H9 (cell line): ENCODE measurements around the gene HCRTR1. TPM values are rescaled to one million over a fixed set of nuclear protein-coding genes. Genes with fewer than 3 reads are reported as not detected.

ENCODE experiments used
- DNase-seq: peaks from one replicate; pipeline ENCODE4 v3.0.0-alpha.2; 2017
- H2AFZ ChIP-seq: one replicate; pipeline ENCODE4 v1.6.1; 2013; ENCODE audit warnings: mild to moderate bottlenecking, low read length, control low read depth, moderate library complexity
- H2AK5ac ChIP-seq: 2 replicates; pipeline ENCODE4 v1.6.1; 2013; ENCODE audit warnings: low read length, control low read depth, mixed read lengths; ENCODE audit not compliant: insufficient read length
- H2BK120ac ChIP-seq: one replicate; pipeline ENCODE4 v1.6.1; 2013; ENCODE audit warnings: low read depth, mild to moderate bottlenecking, low read length, control low read depth, inconsistent platforms; ENCODE audit not compliant: poor library complexity, severe bottlenecking
- H2BK12ac ChIP-seq: 2 replicates; pipeline ENCODE4 v1.6.1; 2013; ENCODE audit warnings: low read length, control low read depth, mixed read lengths, low read depth; ENCODE audit not compliant: insufficient read length
- H2BK15ac ChIP-seq: 2 replicates; pipeline ENCODE4 v1.6.1; 2013; ENCODE audit warnings: low read depth, low read length, control low read depth
- H2BK20ac ChIP-seq: one replicate; pipeline ENCODE4 v1.6.1; 2013; ENCODE audit warnings: low read depth, mild to moderate bottlenecking, low read length, control low read depth, inconsistent platforms; ENCODE audit not compliant: poor library complexity, severe bottlenecking
- H2BK5ac ChIP-seq: 2 replicates; pipeline ENCODE4 v1.6.1; 2013; ENCODE audit warnings: low read length, control low read depth, mixed read lengths; ENCODE audit not compliant: insufficient read length
- H3K14ac ChIP-seq: 2 replicates; pipeline ENCODE4 v1.6.1; 2013; ENCODE audit warnings: low read length, control low read depth; ENCODE audit not compliant: insufficient read depth
- H3K18ac ChIP-seq: 2 replicates; pipeline ENCODE4 v1.6.1; 2013; ENCODE audit warnings: low read depth, mild to moderate bottlenecking, mixed read lengths, low read length, control low read depth; ENCODE audit not compliant: insufficient read length
- H3K23ac ChIP-seq: 2 replicates; pipeline ENCODE4 v1.6.1; 2013; ENCODE audit warnings: low read length, control low read depth, mixed read lengths, low read depth; ENCODE audit not compliant: insufficient read length
- H3K23me2 ChIP-seq: 2 replicates; pipeline ENCODE4 v1.6.1; 2013; ENCODE audit warnings: low read depth, mild to moderate bottlenecking, mixed read lengths, low read length, control low read depth; ENCODE audit not compliant: insufficient read length, poor library complexity, severe bottlenecking
- H3K27ac ChIP-seq: 2 replicates; pipeline ENCODE4 v1.5.1; 2013; ENCODE audit warnings: low read length, control low read depth, mixed read lengths, low read depth; ENCODE audit not compliant: insufficient read length
- H3K27me3 ChIP-seq: 2 replicates; pipeline ENCODE4 v1.6.1; 2013; ENCODE audit warnings: low read length, control low read depth, inconsistent platforms; ENCODE audit not compliant: insufficient read depth
- H3K4ac ChIP-seq: 2 replicates; pipeline ENCODE4 v1.6.1; 2013; ENCODE audit warnings: low read depth, mild to moderate bottlenecking, control low read depth, inconsistent platforms, low read length, moderate library complexity
- H3K4me1 ChIP-seq: 2 replicates; pipeline ENCODE4 v1.6.1; 2013; ENCODE audit warnings: low read length, control low read depth, inconsistent platforms; ENCODE audit not compliant: insufficient read depth
- H3K4me2 ChIP-seq: 2 replicates; pipeline ENCODE4 v1.6.1; 2013; ENCODE audit warnings: low read length, control low read depth, mixed read lengths; ENCODE audit not compliant: insufficient read length, insufficient read depth
- H3K56ac ChIP-seq: 2 replicates; pipeline ENCODE4 v1.6.1; 2013; ENCODE audit warnings: low read depth, mild to moderate bottlenecking, mixed read lengths, low read length, control low read depth; ENCODE audit not compliant: insufficient read length
- H3K79me1 ChIP-seq: 2 replicates; pipeline ENCODE4 v1.6.1; 2013; ENCODE audit warnings: low read depth, mild to moderate bottlenecking, moderate library complexity, low read length, control low read depth, inconsistent platforms; ENCODE audit not compliant: insufficient read depth, poor library complexity, severe bottlenecking
- H3K79me2 ChIP-seq: 2 replicates; pipeline ENCODE4 v1.6.1; 2013; ENCODE audit warnings: low read length, control low read depth, inconsistent platforms; ENCODE audit not compliant: insufficient read depth
- H3K9ac ChIP-seq: 2 replicates; pipeline ENCODE4 v1.6.1; 2013; ENCODE audit warnings: low read length, control low read depth, mixed read lengths; ENCODE audit not compliant: insufficient read length; ENCODE audit errors: extremely low read depth
- H3K9me3 ChIP-seq: one replicate; pipeline ENCODE4 v1.6.1; 2013; ENCODE audit warnings: low read depth, low read length, inconsistent platforms; ENCODE audit not compliant: control insufficient read depth
- H3T11ph ChIP-seq: one replicate; pipeline ENCODE4 v1.6.1; 2013; ENCODE audit warnings: mild to moderate bottlenecking, low read length, control low read depth, inconsistent platforms
- H4K20me1 ChIP-seq: one replicate; pipeline ENCODE4 v1.6.1; 2013; ENCODE audit not compliant: control insufficient read depth, insufficient read length, insufficient read depth
- H4K5ac ChIP-seq: 2 replicates; pipeline ENCODE4 v1.6.1; 2013; ENCODE audit warnings: low read depth, mild to moderate bottlenecking, mixed read lengths, low read length, control low read depth; ENCODE audit not compliant: insufficient read length
- H4K8ac ChIP-seq: replicated peaks from 2 replicates; pipeline ENCODE4 v1.6.1; 2013; ENCODE audit warnings: low read length, control low read depth, mixed read lengths, low read depth; ENCODE audit not compliant: insufficient read length
- H4K91ac ChIP-seq: 2 replicates; pipeline ENCODE4 v1.6.1; 2013; ENCODE audit warnings: low read depth, mild to moderate bottlenecking, moderate library complexity, mixed read lengths, low read length, control low read depth; ENCODE audit not compliant: insufficient read length
- H3K27ac Mint-ChIP-seq, 3 experiments: 2 replicates in 2 of 3; 3 replicates in 1 of 3; pipeline ENCODE4 v1.8.0; 2020 to 2021; ENCODE audit warnings: mixed read lengths in 3 of 3, mild to moderate bottlenecking in 1 of 3, moderate library complexity in 1 of 3
- H3K27me3 Mint-ChIP-seq: 2 replicates; pipeline ENCODE4 v1.8.0; 2021; ENCODE audit warnings: low read depth, mild to moderate bottlenecking, moderate library complexity, mixed read lengths
- H3K36me3 Mint-ChIP-seq, 3 experiments: 2 replicates in 2 of 3; 3 replicates in 1 of 3; pipeline ENCODE4 v1.8.0; 2020 to 2021; ENCODE audit warnings: low read depth in 3 of 3, mixed read lengths in 3 of 3; ENCODE audit not compliant: insufficient read depth in 1 of 3
- H3K4me1 Mint-ChIP-seq, 2 experiments: 2 replicates each; pipeline ENCODE4 v1.8.0; 2020; ENCODE audit warnings: mixed read lengths in 2 of 2
- H3K4me3 Mint-ChIP-seq, 2 experiments: 2 replicates in 1 of 2; 3 replicates in 1 of 2; pipeline ENCODE4 v1.8.0; 2020 to 2021; ENCODE audit warnings: mild to moderate bottlenecking in 2 of 2, mixed read lengths in 2 of 2, moderate library complexity in 1 of 2
- H3K9me3 Mint-ChIP-seq, 2 experiments: 2 replicates in 1 of 2; 3 replicates in 1 of 2; pipeline ENCODE4 v1.8.0; 2020; ENCODE audit warnings: mild to moderate bottlenecking in 2 of 2, mixed read lengths in 2 of 2, moderate library complexity in 1 of 2
- WGBS: extraction: QIAGEN DNeasy Blood & Tissue Kit; methylation state at CpG from one replicate; pipeline ENCODE4 v1.1.7; 2013; ENCODE audit warnings: missing lambda C conversion rate, low lambda C conversion rate, mixed read lengths; ENCODE audit not compliant: insufficient read length; ENCODE audit errors: extremely low coverage; 5-methylcytosine and 5-hydroxymethylcytosine counted together
- total RNA-seq: library from RNA; stranded (reverse); gene quantifications from 2 replicates; pipeline ENCODE4 v1.2.1, GENCODE V29; 2021
- TF ChIP-seq, protein P1 (sequence below): fragments of 200-600 bp; sonication (generic); conservative IDR thresholded peaks from 3 replicates; pipeline ENCODE4 v1.8.0; 2021; ENCODE audit warnings: antibody characterized with exemption, mild to moderate bottlenecking

HCRTR1 gene
- total RNA-seq, 1 experiment from 2014 or later: not detected

DNA sequence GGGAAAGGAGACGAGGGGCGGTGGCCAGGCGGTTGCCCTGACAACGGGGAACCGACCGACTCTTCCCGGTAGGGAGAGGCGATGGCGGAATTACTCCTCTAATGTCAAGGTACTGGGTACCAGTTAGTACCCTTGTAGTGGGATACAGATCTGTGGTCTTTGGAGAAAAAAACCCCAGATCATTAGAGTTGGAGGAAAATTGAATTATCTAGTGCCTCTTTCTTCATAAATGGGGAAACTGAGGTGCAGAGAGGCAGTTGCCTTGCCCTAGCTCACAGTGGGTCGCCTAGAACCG, 27.7 kb downstream of the HCRTR1 start:
- H3K36me3 Mint-ChIP-seq: no peaks in the 10 kb centered on the region
- no peaks in the 10 kb centered on the region for H4K20me1 ChIP-seq
- H3K27ac Mint-ChIP-seq: peak overlapping the region; percentile 100
- no peak overlapping the region for H3K9ac ChIP-seq
- no peak overlapping the region for H3K23ac ChIP-seq
- TF ChIP-seq, protein P1, sequence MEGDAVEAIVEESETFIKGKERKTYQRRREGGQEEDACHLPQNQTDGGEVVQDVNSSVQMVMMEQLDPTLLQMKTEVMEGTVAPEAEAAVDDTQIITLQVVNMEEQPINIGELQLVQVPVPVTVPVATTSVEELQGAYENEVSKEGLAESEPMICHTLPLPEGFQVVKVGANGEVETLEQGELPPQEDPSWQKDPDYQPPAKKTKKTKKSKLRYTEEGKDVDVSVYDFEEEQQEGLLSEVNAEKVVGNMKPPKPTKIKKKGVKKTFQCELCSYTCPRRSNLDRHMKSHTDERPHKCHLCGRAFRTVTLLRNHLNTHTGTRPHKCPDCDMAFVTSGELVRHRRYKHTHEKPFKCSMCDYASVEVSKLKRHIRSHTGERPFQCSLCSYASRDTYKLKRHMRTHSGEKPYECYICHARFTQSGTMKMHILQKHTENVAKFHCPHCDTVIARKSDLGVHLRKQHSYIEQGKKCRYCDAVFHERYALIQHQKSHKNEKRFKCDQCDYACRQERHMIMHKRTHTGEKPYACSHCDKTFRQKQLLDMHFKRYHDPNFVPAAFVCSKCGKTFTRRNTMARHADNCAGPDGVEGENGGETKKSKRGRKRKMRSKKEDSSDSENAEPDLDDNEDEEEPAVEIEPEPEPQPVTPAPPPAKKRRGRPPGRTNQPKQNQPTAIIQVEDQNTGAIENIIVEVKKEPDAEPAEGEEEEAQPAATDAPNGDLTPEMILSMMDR: no peak
- no peak overlapping the region for H3K4ac ChIP-seq
- peak overlapping the region; percentile 94 to 95 for H3K4me3 Mint-ChIP-seq
- H3K27ac ChIP-seq: peak overlapping the region; percentile 89
- H3K23me2 ChIP-seq: peaks cover 6% of the 10 kb centered on the region
- no peaks in the 10 kb centered on the region for H3K79me1 ChIP-seq
- H3K9me3 Mint-ChIP-seq: no peaks in the 10 kb centered on the region
- H4K8ac ChIP-seq: no peak overlapping the region
- H3K27me3 ChIP-seq: no peaks in the 10 kb centered on the region
- no CpG with 5 or more reads among the region's 11 CpGs for WGBS
- no peak overlapping the region for H3K18ac ChIP-seq
- no peaks in the 10 kb centered on the region for H3K9me3 ChIP-seq
- H4K91ac ChIP-seq: no peak overlapping the region
- H2BK15ac ChIP-seq: no peak overlapping the region
- no peak overlapping the region for H2AFZ ChIP-seq
- peaks cover 8% of the 10 kb centered on the region; the same call in 1 of the 2 replicates for H3K79me2 ChIP-seq
- no peak overlapping the region for H2BK12ac ChIP-seq
- H2AK5ac ChIP-seq: no peak overlapping the region
- no peak overlapping the region for H3K56ac ChIP-seq
- H2BK120ac ChIP-seq: no peak overlapping the region
- H3K4me1 ChIP-seq: peaks cover 4% of the 10 kb centered on the region; the same call in 1 of the 2 replicates
- H4K5ac ChIP-seq: no peak overlapping the region
- H2BK5ac ChIP-seq: no peak overlapping the region
- no peak for DNase-seq
- H2BK20ac ChIP-seq: no peak overlapping the region
- H3K14ac ChIP-seq: no peak overlapping the region
- H3K4me1 Mint-ChIP-seq: peaks cover 14 to 20% of the 10 kb centered on the region in 2 experiments
- H3K4me2 ChIP-seq: peak overlapping the region; percentile 97
- H3K27me3 Mint-ChIP-seq: peaks cover 5% of the 10 kb centered on the region
- no peak overlapping the region for H3T11ph ChIP-seq
